SU-DHL-6 (cell line): ENCODE measurements around the gene FBXW7.

Source experiments
- EZH2phosphoT487 ChIP-seq: fragments of 200-600 bp; sonication (generic), shearing (Covaris generic); conservative IDR thresholded peaks from 2 replicates; pipeline ENCODE4 v1.6.1; 2018; ENCODE audit warnings: mild to moderate bottlenecking, antibody characterized with exemption, low read length, moderate library complexity, mixed read lengths
- TF ChIP-seq, protein P1 (sequence below): fragments of 200-600 bp; sonication (generic); IDR thresholded peaks from one replicate; pipeline ENCODE4 v1.5.1; 2017; ENCODE audit warnings: antibody characterized with exemption, mild to moderate bottlenecking, low read length, moderate library complexity; ENCODE audit not compliant: insufficient read depth, poor library complexity, severe bottlenecking

DNA sequence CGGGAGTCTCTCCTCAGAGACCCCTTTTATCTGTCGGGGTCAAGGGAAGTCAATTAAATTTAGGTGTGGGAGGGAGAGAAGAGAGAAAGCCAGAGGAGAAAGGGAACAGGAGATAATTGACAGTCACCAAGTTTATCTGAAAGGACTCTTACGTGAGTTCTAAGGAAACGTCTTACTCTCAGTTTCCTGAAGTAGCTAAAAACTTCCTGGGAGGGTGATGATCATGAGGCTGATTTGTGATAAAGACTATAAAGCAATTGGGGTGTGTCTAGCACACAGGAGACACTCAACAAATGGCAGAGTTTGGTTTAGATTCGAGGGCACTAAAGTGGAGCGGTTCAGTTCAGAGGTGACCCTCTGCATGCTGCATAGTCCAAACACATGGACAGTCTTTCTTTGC lies 254.1 kb downstream of the FBXW7 start:
- TF ChIP-seq, protein P1, sequence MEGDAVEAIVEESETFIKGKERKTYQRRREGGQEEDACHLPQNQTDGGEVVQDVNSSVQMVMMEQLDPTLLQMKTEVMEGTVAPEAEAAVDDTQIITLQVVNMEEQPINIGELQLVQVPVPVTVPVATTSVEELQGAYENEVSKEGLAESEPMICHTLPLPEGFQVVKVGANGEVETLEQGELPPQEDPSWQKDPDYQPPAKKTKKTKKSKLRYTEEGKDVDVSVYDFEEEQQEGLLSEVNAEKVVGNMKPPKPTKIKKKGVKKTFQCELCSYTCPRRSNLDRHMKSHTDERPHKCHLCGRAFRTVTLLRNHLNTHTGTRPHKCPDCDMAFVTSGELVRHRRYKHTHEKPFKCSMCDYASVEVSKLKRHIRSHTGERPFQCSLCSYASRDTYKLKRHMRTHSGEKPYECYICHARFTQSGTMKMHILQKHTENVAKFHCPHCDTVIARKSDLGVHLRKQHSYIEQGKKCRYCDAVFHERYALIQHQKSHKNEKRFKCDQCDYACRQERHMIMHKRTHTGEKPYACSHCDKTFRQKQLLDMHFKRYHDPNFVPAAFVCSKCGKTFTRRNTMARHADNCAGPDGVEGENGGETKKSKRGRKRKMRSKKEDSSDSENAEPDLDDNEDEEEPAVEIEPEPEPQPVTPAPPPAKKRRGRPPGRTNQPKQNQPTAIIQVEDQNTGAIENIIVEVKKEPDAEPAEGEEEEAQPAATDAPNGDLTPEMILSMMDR, result no peak
- no peak for TF ChIP-seq EZH2phosphoT487
